ENCODE data around the gene KDM8.

KDM8 gene

GRCh38 chr16:27231692-27232060 is 28.4 kb downstream of the KDM8 start:
- no peak for DNase-seq

- DNase-seq, result no peak
Observed at GRCh38 chr16:27232061-27232900, 29.0 kb downstream of the KDM8 start.

- DNase-seq, result no peak
Observed at GRCh38 chr16:27232901-27233625, 29.7 kb downstream of the KDM8 start.

- no peak for DNase-seq
Observed at GRCh38 chr16:27233731-27234130, 30.4 kb downstream of the KDM8 start.

GRCh38 chr16:27234171-27234570 is 30.8 kb downstream of the KDM8 start:
- DNase-seq, result no peak

- no peak for DNase-seq
Observed at GRCh38 chr16:27234603-27235002, 31.3 kb downstream of the KDM8 start.

- peak; percentile 58 for DNase-seq
Observed at GRCh38 chr16:27235055-27235937, 32.0 kb downstream of the KDM8 start.

- no peak for DNase-seq
Observed at GRCh38 chr16:27235938-27236245, 32.6 kb downstream of the KDM8 start.

- DNase-seq, result no peak
Observed at GRCh38 chr16:27236635-27237218, 33.4 kb downstream of the KDM8 start.

GRCh38 chr16:27237219-27238015 is 34.1 kb downstream of the KDM8 start:
- no peak for DNase-seq

- no peak for DNase-seq
Observed at GRCh38 chr16:27238016-27238587, 34.8 kb downstream of the KDM8 start.

- DNase-seq, result no peak
Observed at GRCh38 chr16:27238591-27238990, 35.3 kb downstream of the KDM8 start.

- DNase-seq, result no peak
Observed at GRCh38 chr16:27239026-27239425, 35.7 kb downstream of the KDM8 start.

- DNase-seq, result no peak
Observed at GRCh38 chr16:27239906-27240655, 36.8 kb downstream of the KDM8 start.

- no peak for DNase-seq
Observed at GRCh38 chr16:27240948-27241531, 37.7 kb downstream of the KDM8 start.

GRCh38 chr16:27241658-27242057 is 38.3 kb downstream of the KDM8 start:
- no peak for DNase-seq

GRCh38 chr16:27242398-27242797 is 39.1 kb downstream of the KDM8 start:
- DNase-seq, result no peak

GRCh38 chr16:27242868-27243590 is 39.7 kb downstream of the KDM8 start:
- DNase-seq, result no peak

GRCh38 chr16:27243725-27244362 is 40.5 kb downstream of the KDM8 start:
- no peak for DNase-seq

- DNase-seq, result no peak
Observed at GRCh38 chr16:27244363-27244755, 41.0 kb downstream of the KDM8 start.

Data from NCI-H1694 (cell line).